ENCODE measurements around the gene ZW10. TPM values are rescaled to one million over a fixed set of nuclear protein-coding genes. Genes with fewer than 3 reads are reported as not detected.

ZW10 gene, protein sequence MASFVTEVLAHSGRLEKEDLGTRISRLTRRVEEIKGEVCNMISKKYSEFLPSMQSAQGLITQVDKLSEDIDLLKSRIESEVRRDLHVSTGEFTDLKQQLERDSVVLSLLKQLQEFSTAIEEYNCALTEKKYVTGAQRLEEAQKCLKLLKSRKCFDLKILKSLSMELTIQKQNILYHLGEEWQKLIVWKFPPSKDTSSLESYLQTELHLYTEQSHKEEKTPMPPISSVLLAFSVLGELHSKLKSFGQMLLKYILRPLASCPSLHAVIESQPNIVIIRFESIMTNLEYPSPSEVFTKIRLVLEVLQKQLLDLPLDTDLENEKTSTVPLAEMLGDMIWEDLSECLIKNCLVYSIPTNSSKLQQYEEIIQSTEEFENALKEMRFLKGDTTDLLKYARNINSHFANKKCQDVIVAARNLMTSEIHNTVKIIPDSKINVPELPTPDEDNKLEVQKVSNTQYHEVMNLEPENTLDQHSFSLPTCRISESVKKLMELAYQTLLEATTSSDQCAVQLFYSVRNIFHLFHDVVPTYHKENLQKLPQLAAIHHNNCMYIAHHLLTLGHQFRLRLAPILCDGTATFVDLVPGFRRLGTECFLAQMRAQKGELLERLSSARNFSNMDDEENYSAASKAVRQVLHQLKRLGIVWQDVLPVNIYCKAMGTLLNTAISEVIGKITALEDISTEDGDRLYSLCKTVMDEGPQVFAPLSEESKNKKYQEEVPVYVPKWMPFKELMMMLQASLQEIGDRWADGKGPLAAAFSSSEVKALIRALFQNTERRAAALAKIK
- total RNA-seq: 1 to 10 TPM; 2.0 to 2.2 TPM
- 9.5 TPM for polyA plus RNA-seq (2013, experiment 1 of 2)
- polyA plus RNA-seq (2013, experiment 2 of 2): 10.6 TPM
- 9.7 to 68.5 (median 26.7) reads per million in 172 experiments for total RNA-seq

DNA sequence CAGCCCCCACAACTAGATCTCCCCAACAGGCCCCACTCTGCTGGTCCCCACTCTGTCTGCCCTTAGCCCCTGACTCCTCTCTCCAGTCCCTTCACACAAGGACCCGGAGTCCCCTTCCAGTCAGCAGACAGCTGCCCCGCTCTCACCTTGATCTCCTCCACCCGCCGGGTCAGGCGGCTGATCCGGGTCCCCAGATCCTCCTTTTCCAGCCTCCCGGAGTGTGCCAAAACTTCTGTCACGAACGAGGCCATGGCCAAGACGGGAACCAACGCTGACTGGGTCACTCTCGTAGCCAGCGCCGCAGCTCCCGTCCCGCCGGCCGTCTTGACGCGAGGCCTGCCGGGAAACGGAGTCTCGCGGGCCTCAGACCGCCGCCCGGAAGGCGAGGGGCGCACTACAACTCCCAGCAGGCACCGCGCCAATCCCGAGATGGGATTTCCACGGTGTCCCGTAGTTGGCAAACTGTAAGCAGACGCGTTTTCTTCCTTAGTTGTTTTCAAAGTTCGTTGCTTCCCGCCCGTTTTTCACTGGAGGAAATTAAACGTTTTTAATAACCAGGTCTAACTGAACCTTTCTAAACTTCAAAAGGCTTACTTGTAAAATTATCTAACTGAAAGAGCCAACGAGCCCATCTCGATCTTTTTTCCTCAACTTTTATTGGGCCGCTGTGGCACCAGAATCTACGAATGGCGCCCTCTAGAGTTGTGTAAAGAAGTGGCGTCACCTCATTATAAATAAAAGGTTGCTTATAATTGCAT is at the start of gene ZW10:
Gene ZW10, minus strand, starts transcription at position 277 of the 758 bp plus-strand sequence. Its CDS starts 26 bp downstream, at position 251.
- intact Hi-C loops (cut with DNase I, micrococcal nuclease): loop anchor here (2.0 to 10.0 kb wide), 9 partner anchors 101 to 1699 kb away; partner anchors contain the start of genes TTC12 (in 2 of the 2), NKAPD1 (in 1 of the 2), PIH1D2 (in 1 of the 2) and REXO2 (in 1 of the 2)
- ChIA-PET CTCF (interaction anchor here (0.8 to 1.5 kb wide), 3 partner anchors 8 to 9 kb away, joined by 3 to 4 read pairs (median 3); no protein-coding TSS in a partner anchor), POLR2A (interaction anchor here (0.9 kb wide), 2 partner anchors 102 to 459 kb away, joined by 3 read pairs; partner anchors contain the start of genes TTC12 and USP28)
- ATAC-seq (ENCODE audit: poor library complexity) (peak; percentile 97), DNase-seq (peak; percentile 86 to 96 (median 91))
- Histone ChIP-seq H3K9me3 (ENCODE audit: control insufficient read depth in 1 of 2, insufficient read depth in 1 of 2, low read length in 2 of 2) (no peaks in the 10 kb centered on the region), H3K36me3 (ENCODE audit: insufficient read depth, low read length) (peaks cover 2% of the 10 kb centered on the region), H3K27me3 (ENCODE audit: control insufficient read depth in 1 of 2, insufficient read depth in 2 of 2, low read length in 2 of 2) (no peaks in the 10 kb centered on the region), H3K4me1 (ENCODE audit: insufficient read depth, low read length) (peaks cover 12% of the 10 kb centered on the region), H3K4me3 (ENCODE audit: low read length) (peak within 1 kb of the TSS; percentile 88), H3K27ac (ENCODE audit: low read depth in 1 of 2, low read length in 2 of 2) (peak within 1 kb of the TSS; percentile 40 to 42)
- Mint-ChIP-seq H3K36me3 (ENCODE audit: low read depth) (peaks cover 27% of the 10 kb centered on the region), H3K4me3 (peak within 1 kb of the TSS; percentile 95), H3K27ac (peak within 1 kb of the TSS; percentile 84), H3K9me3 (no peaks in the 10 kb centered on the region), H3K4me1 (ENCODE audit: low read depth) (peaks cover 31% of the 10 kb centered on the region), H3K27me3 (no peaks in the 10 kb centered on the region)
- TF ChIP-seq, protein P1, sequence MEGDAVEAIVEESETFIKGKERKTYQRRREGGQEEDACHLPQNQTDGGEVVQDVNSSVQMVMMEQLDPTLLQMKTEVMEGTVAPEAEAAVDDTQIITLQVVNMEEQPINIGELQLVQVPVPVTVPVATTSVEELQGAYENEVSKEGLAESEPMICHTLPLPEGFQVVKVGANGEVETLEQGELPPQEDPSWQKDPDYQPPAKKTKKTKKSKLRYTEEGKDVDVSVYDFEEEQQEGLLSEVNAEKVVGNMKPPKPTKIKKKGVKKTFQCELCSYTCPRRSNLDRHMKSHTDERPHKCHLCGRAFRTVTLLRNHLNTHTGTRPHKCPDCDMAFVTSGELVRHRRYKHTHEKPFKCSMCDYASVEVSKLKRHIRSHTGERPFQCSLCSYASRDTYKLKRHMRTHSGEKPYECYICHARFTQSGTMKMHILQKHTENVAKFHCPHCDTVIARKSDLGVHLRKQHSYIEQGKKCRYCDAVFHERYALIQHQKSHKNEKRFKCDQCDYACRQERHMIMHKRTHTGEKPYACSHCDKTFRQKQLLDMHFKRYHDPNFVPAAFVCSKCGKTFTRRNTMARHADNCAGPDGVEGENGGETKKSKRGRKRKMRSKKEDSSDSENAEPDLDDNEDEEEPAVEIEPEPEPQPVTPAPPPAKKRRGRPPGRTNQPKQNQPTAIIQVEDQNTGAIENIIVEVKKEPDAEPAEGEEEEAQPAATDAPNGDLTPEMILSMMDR (IDR thresholded peaks at IDR 0.05): peak; percentile 97

DNA sequence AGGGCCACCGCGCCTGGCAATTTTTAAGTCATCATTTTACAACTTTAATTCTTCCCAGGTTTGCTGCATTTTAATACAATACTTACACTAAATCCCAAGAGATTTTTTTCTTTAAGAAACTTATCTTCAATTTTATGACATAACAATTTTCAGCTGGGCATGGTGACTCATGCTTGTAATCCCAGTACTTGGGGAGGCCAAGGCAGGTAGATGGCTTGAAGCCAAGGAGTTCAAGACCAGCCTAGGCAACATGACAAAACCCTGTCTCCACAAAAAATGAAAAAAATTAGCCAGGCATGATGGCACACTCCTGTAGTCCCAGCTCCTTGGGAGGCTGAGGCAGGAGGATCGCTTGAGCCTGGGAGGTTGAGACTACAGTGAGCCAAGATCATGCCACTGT is 44.9 kb upstream of the ZW10 start:
- no peaks in the 10 kb centered on the region for H3K27me3 Mint-ChIP-seq

More for the DNA sequence above, 44.9 kb upstream of the ZW10 start:
- no peaks in the 10 kb centered on the region for H3K9me3 Mint-ChIP-seq
- H3K9me3 ChIP-seq (ENCODE audit: control insufficient read depth in 1 of 2, insufficient read depth in 1 of 2, low read length in 2 of 2): no peaks in the 10 kb centered on the region
- TF ChIP-seq, protein P1 (IDR thresholded peaks at IDR 0.05): no peak
- ChIA-PET POLR2A (no interaction called here), CTCF (no interaction called here)
- no peaks in the 10 kb centered on the region for H3K4me1 Mint-ChIP-seq (ENCODE audit: low read depth)
- ATAC-seq (ENCODE audit: poor library complexity): no peak
- DNase-seq: no peak
- H3K27me3 ChIP-seq (ENCODE audit: control insufficient read depth in 1 of 2, insufficient read depth in 2 of 2, low read length in 2 of 2): no peaks in the 10 kb centered on the region
- no peak overlapping the region for H3K27ac ChIP-seq (ENCODE audit: low read depth in 1 of 2, low read length in 2 of 2)
- intact Hi-C loops (cut with DNase I, micrococcal nuclease): no loop called here
- no peak overlapping the region for H3K27ac Mint-ChIP-seq
- H3K36me3 Mint-ChIP-seq (ENCODE audit: low read depth): peaks cover 68% of the 10 kb centered on the region
- no peak overlapping the region for H3K4me3 ChIP-seq (ENCODE audit: low read length)
- H3K4me1 ChIP-seq (ENCODE audit: insufficient read depth, low read length): no peaks in the 10 kb centered on the region
- H3K4me3 Mint-ChIP-seq: no peak overlapping the region
- peaks cover 18% of the 10 kb centered on the region for H3K36me3 ChIP-seq (ENCODE audit: insufficient read depth, low read length)

Measured in CD4-positive, alpha-beta T cell (primary cell).